C1 segment of cervical spinal cord (tissue), 14 donors: ENCODE results near the gene DRC7.

Experiments used
- DNase-seq, 14 donors: peaks; one replicate each; lab custom pipeline; 2025; lab: John Stamatoyannopoulos, UW

Gene DRC7

DNA sequence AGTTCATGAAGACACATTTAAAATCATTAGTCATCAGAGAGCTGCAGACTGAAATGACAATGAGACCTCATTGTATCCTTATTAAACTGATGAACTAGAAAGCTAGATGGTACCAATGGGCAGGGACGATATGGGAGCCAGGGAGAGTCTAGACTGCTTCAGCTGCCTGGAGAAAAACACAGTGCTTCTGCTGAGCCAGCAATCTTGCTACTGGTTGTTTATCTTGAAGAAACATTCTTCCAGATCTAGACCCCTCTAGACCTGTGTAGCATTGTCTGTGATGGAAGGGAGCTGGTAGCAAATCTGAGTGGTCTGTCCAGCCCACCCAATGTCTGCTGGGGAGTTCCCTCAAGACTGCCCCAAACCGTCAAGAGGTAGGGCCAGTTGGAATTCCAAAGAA lies 2.0 kb upstream of the DRC7 start:
- DNase-seq: no peak

- DNase-seq: no peak
Measured at GRCh38 chr16:57693550-57693949, 1.1 kb upstream of the DRC7 start.

GRCh38 chr16:57694231-57694724 lies 328 bp upstream of the DRC7 start:
- no peak for DNase-seq

GRCh38 chr16:57695680-57696069 lies 1.1 kb downstream of the DRC7 start:
- DNase-seq: no peak

GRCh38 chr16:57696240-57696639 lies 1.6 kb downstream of the DRC7 start:
- no peak for DNase-seq

GRCh38 chr16:57697896-57698537 lies 3.4 kb downstream of the DRC7 start:
- DNase-seq: no peak

GRCh38 chr16:57698812-57699405 lies 4.3 kb downstream of the DRC7 start:
- DNase-seq: no peak

GRCh38 chr16:57699481-57699880 lies 4.9 kb downstream of the DRC7 start:
- DNase-seq: no peak

DNA sequence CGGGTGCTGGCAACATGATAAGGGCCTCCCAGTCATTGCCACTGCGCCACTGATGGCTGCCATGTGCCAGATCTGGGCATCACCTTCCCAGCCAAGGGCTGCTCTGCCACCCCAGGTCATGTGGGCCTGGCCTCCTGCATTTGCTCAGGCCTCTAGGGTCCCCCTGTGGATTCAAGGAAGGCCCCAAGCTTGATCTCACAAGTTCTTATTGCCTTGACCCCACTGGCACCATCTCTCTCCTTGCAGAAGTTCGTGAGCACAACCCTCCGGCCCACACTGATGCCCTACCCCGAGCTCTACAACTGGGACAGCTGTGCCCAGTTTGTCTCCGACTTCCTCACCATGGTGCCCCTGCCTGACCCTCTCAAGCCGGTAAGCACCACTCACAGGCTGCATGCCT lies 5.3 kb downstream of the DRC7 start:
- DNase-seq: no peak

- DNase-seq: no peak
Measured at GRCh38 chr16:57700781-57701551, 6.4 kb downstream of the DRC7 start.

DNA sequence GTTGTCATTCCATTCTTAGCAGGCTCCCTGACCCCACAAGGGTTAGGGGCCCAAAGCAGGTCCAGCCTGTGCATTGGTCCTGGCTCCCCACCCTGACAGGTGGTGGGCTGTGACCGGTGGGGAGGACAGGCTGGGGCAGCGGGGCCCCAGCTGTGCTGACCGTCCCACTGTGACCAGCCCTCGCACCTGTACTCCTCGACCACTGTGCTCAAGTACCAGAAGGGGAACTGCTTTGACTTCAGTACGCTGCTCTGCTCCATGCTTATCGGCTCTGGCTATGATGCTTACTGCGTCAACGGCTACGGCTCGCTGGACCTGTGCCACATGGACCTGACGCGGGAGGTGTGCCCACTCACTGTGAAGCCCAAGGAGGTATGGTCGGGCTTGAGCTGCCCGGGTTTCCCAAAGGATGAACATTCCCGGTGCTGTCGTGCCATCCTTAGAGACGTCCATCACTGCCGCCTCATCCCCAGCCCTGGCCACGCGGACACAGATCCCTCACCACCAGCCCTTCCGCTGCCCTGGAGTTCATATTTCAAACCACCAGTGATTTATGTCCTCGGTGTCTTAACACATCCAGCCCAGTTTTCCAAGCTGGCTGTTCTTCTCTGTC lies 7.3 kb downstream of the DRC7 start:
- DNase-seq: no peak

GRCh38 chr16:57703416-57704010 lies 8.9 kb downstream of the DRC7 start:
- no peak for DNase-seq

GRCh38 chr16:57704011-57704904 lies 9.7 kb downstream of the DRC7 start:
- no peak for DNase-seq

GRCh38 chr16:57704905-57705852 lies 10.6 kb downstream of the DRC7 start:
- DNase-seq: no peak

DNA sequence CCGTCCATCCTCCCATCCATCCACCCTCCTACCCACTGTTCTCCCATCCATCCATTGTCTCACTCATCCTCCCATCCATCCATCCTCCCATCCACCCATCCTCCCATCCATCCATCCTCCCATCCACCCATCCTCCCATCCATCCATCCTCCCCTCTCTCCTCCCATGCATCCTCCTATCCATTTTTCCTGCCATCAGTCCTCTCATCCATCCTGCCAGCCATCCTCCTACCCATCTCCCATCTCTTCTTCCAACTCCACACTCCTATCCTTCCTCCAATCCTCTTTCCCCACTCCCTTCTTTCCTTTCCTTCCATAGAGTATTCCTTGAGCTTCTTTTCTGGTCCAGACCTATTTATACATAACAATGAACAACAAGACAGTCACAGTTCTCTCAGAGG lies 12.1 kb downstream of the DRC7 start:
- DNase-seq: no peak

- no peak for DNase-seq
Measured at GRCh38 chr16:57707331-57707730, 12.7 kb downstream of the DRC7 start.

- no peak for DNase-seq
Measured at GRCh38 chr16:57708168-57708567, 13.6 kb downstream of the DRC7 start.

DNA sequence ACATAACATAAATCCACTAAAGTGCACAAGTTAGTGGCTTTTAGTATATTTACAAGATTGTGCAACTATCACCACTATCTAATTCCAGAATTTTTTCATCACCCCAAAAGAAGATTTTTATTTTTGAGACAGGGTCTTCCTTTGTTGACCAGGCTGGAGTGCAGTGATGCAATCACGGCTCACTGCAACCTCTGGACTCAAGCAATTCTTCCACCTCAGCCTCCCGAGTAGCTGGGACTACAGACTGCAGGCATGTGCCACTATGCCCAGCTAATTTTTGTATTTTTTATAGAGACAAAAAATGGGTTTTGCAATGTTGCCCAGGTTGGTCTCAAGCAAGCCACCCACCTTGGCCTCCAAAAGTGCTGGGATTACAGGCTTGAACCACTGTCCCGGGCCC lies 15.1 kb downstream of the DRC7 start:
- DNase-seq: no peak

DNA sequence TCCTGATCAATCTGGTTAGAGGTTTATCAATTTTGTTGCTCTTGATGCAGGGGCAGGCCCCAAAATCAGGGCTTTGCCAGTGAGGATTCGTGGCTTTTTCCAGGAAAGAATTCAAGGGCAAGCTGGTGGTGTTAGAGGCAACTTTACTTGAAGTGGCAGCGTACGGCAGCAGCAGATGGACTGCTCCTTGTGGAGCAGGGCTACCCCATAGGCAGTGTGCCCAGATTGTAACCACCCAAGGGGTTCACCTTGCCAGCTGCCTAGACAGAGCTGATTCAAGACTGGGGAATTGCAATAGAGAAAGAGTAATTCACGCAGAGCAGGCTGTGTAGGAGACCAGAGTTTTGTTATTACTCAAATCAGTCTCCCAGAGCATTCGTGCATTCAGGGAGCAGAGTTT lies 16.7 kb downstream of the DRC7 start:
- peak in 1 of 14 donors; percentile 4 for DNase-seq

DNA sequence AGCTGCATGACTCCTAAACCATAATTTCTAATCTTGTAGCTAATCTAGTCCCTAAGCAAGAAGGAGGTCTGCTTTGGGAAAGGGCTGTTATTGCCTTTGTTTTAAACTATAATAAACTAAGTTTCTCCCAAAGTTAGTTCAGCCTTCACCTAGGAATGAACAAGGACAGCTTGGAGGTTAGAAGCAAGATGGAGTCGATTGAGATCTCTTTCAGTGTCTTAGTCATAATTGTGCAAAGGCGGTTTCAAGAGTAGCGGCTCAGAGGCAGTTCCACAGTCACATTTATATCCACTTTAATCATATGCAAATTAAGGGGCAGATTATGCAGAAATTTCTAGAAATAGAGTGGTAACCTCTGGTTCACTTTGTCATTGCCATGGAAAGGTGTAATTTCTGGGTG lies 17.4 kb downstream of the DRC7 start:
- no peak for DNase-seq
